Breast epithelium (tissue), 3 donors: Measurements from ENCODE around the gene LIPA.
"Not testable (repeated sequence)": the region's sequence is repeated elsewhere in the genome, so short reads cannot be mapped to it uniquely, and the experiment has no call there.

Experiments
- CTCF ChIP-seq, 3 donors: fragments of 450-650 bp; IDR thresholded peaks; one replicate each; pipeline ENCODE4 v1.5.1; 2016 to 2017; ENCODE audit warnings: antibody characterized with exemption in 3 of 3, mild to moderate bottlenecking in 3 of 3, moderate library complexity in 3 of 3
- POLR2A ChIP-seq: fragments of 450-650 bp; IDR thresholded peaks from one replicate; pipeline ENCODE4 v1.6.1; 2016; ENCODE audit warnings: antibody characterized with exemption, mild to moderate bottlenecking, moderate library complexity

- TF ChIP-seq CTCF (IDR thresholded peaks at IDR 0.05); POLR2A: not testable (repeated sequence)
These were observed 33.1 kb upstream of the LIPA start for GRCh38 chr10:89284711-89285110.
